ENCODE measurements around the gene SUCLG2. TPM values are rescaled to one million over a fixed set of nuclear protein-coding genes. Genes with fewer than 3 reads are reported as not detected.

SUCLG2 gene
- total and polyA plus RNA-seq, 2 of the 4 experiments (the other 2 are of a cell fraction): 26.8 to 34.6 TPM

DNA sequence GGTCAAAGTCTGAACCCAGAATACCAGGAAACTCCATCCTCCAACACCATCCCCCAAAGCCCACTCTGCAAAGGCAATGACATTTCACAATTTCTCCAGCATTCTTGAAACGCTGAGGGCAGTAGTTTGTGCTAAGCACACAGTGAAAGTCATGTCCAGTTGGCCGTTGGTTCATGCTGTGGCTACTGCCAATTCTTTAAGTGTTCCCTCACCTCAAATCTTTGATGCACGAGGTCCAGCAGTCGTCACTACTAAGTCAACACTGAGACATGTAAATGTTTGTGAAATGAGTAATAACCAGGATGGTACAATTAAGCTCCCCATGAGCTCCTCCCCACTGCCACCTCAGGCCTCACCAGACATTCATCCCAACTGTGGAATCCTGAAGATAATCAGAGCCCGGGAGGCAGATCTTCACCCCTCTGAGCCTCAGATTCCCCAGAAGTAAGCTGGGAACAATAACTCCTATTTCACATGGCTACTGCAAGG, 7.0 kb downstream of the SUCLG2 start:
- H2AFZ ChIP-seq (replicated peaks; ENCODE audit: low read length, poor library complexity): no peak overlapping the region
- peaks cover 15% of the 10 kb centered on the region for H3K4me1 ChIP-seq (ENCODE audit: control insufficient read depth, insufficient read depth, low read length)
- H3K56ac ChIP-seq (ENCODE audit: extremely low read depth, insufficient read depth, low read length): no peak overlapping the region
- in situ Hi-C loops (cut with MboI; ENCODE audit: low sequenced_read_pairs) (no loop called here), intact Hi-C loops (cut with micrococcal nuclease) (loop anchor here (5.0 kb wide), 1 partner anchor 185 kb away; no protein-coding TSS in a partner anchor), dilution Hi-C loops (cut with HindIII; ENCODE audit: low sequenced_read_pairs, unreplicated experiment) (no loop called here)
- H3K9ac ChIP-seq (ENCODE audit: low read depth, low read length): no peak overlapping the region
- 0 out of 2 replicates have a peak overlapping the region, but pooled peaks have one; percentile 17 for H3K4ac ChIP-seq (ENCODE audit: low read depth, low read length)
- no peak overlapping the region for H2AK9ac ChIP-seq (replicated peaks; ENCODE audit: low read depth, low read length, poor library complexity)
- no peak overlapping the region for H3K4me3 ChIP-seq (ENCODE audit: insufficient read depth, low read depth, low read length)
- H2AK5ac ChIP-seq (ENCODE audit: low read depth, low read length): no peak overlapping the region
- peaks cover 22 to 58% of the 10 kb centered on the region in 2 experiments for H3K79me1 ChIP-seq (ENCODE audit: low read depth in 1 of 2, low read length in 2 of 2)
- H3K23ac ChIP-seq (ENCODE audit: low read depth, low read length): no peak overlapping the region
- peak; percentile 99 for DNase-seq
- peak overlapping the region; percentile 44; the same call in 1 of the 2 replicates for H2BK20ac ChIP-seq (ENCODE audit: low read depth, low read length)
- H4K8ac ChIP-seq (ENCODE audit: low read depth in 2 of 2, low read length in 2 of 2): peak overlapping the region in 1 of 2 experiments; percentile 63; a peak in 1 of 4 replicates
- POLR2A ChIA-PET (ENCODE audit: unreplicated experiment): interaction anchor here (0.5 kb wide), 1 partner anchor 237 kb away, joined by 4 read pairs; no protein-coding TSS in a partner anchor
- no peaks in the 10 kb centered on the region for H3K36me3 ChIP-seq (ENCODE audit: control insufficient read depth, insufficient read depth, low read length)
- no peaks in the 10 kb centered on the region for H3K9me3 ChIP-seq (ENCODE audit: control insufficient read depth, insufficient read depth, low read length)
- no peak overlapping the region; the same call in 1 of the 2 replicates for H3K14ac ChIP-seq (replicated peaks; ENCODE audit: low read depth, low read length)
- no peak overlapping the region for H2BK15ac ChIP-seq (ENCODE audit: low read depth, low read length)
- peak; percentile 90 for ATAC-seq (ENCODE audit: low read depth)
- H3K27me3 ChIP-seq (ENCODE audit: control insufficient read depth, insufficient read depth, low read length): no peaks in the 10 kb centered on the region
- H2BK120ac ChIP-seq (ENCODE audit: low read depth, low read length): peak overlapping the region; percentile 92
- H3K4me2 ChIP-seq (ENCODE audit: low read depth, low read length): peak overlapping the region; percentile 30; the same call in 1 of the 2 replicates
- peaks cover 11% of the 10 kb centered on the region; the same call in 1 of the 2 replicates for H4K20me1 ChIP-seq (ENCODE audit: insufficient read depth, low read length)
- peak overlapping the region; percentile 23; the same call in 1 of the 2 replicates for H3K18ac ChIP-seq (ENCODE audit: low read depth, low read length)
- H4K91ac ChIP-seq (ENCODE audit: insufficient read depth, low read depth, low read length): no peak overlapping the region
- H3K27ac ChIP-seq (ENCODE audit: insufficient read depth, low read length): peak overlapping the region; percentile 9; the same call in 1 of the 2 replicates
- CTCF ChIA-PET: interaction anchor here (0.6 to 1.1 kb wide), 4 partner anchors 9 to 139 kb away, joined by 3 to 5 read pairs (median 3); no protein-coding TSS in a partner anchor
- H4K5ac ChIP-seq (ENCODE audit: low read depth, low read length): peak overlapping the region; percentile 1; the same call in 1 of the 2 replicates
- WGBS, 2 experiments (ENCODE audit: extremely low coverage in 2 of 2, insufficient read length in 1 of 2): no CpG with 5 or more reads among the region's 5 CpGs
- BruUV-seq (replicated peaks): no TSS peak
- H3K9me1 ChIP-seq (ENCODE audit: insufficient read depth, low read length): peaks cover 15% of the 10 kb centered on the region
- H2BK5ac ChIP-seq (ENCODE audit: low read depth, low read length, poor library complexity, severe bottlenecking): peak overlapping the region; percentile 95
- TF ChIP-seq SMC3 (IDR thresholded peaks at IDR 0.05; ENCODE audit: low read depth, low read length) (0 out of 2 replicates have a peak, but pooled peaks have one; percentile 12), RCOR1 (IDR thresholded peaks at IDR 0.05; ENCODE audit: insufficient replicate concordance, low read length) (no peak), RAD21 (IDR thresholded peaks at IDR 0.05; ENCODE audit: low read length) (peak; percentile 32), CHD1 (IDR thresholded peaks at IDR 0.05; ENCODE audit: low read depth, low read length) (no peak), POLR2A (IDR thresholded peaks at IDR 0.05; ENCODE audit: low read depth, low read length) (no peak), MAZ (IDR thresholded peaks at IDR 0.05; ENCODE audit: borderline replicate concordance, low read depth, low read length) (peak; percentile 34; the same call in 1 of the 2 replicates), FOS (IDR thresholded peaks at IDR 0.05; ENCODE audit: low read depth, low read length) (peak; percentile 71), BHLHE40 (IDR thresholded peaks at IDR 0.05; ENCODE audit: low read depth, low read length) (peak; percentile 84), MAFK (IDR thresholded peaks at IDR 0.05; ENCODE audit: low read depth, low read length) (peak; percentile 84), NFE2L2 (IDR thresholded peaks at IDR 0.05; ENCODE audit: low read depth, low read length) (peak; percentile 61; the same call in 1 of the 2 replicates), MXI1 (IDR thresholded peaks at IDR 0.05; ENCODE audit: borderline replicate concordance, low read depth, low read length) (no peak), CEBPB (IDR thresholded peaks at IDR 0.05; ENCODE audit: low read depth, low read length) (peak; percentile 99)
- TF ChIP-seq, protein P1, sequence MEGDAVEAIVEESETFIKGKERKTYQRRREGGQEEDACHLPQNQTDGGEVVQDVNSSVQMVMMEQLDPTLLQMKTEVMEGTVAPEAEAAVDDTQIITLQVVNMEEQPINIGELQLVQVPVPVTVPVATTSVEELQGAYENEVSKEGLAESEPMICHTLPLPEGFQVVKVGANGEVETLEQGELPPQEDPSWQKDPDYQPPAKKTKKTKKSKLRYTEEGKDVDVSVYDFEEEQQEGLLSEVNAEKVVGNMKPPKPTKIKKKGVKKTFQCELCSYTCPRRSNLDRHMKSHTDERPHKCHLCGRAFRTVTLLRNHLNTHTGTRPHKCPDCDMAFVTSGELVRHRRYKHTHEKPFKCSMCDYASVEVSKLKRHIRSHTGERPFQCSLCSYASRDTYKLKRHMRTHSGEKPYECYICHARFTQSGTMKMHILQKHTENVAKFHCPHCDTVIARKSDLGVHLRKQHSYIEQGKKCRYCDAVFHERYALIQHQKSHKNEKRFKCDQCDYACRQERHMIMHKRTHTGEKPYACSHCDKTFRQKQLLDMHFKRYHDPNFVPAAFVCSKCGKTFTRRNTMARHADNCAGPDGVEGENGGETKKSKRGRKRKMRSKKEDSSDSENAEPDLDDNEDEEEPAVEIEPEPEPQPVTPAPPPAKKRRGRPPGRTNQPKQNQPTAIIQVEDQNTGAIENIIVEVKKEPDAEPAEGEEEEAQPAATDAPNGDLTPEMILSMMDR (conservative IDR thresholded peaks at IDR 0.05; ENCODE audit: low read depth, low read length): no peak
- TF ChIP-seq, protein P2, sequence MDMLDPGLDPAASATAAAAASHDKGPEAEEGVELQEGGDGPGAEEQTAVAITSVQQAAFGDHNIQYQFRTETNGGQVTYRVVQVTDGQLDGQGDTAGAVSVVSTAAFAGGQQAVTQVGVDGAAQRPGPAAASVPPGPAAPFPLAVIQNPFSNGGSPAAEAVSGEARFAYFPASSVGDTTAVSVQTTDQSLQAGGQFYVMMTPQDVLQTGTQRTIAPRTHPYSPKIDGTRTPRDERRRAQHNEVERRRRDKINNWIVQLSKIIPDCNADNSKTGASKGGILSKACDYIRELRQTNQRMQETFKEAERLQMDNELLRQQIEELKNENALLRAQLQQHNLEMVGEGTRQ (IDR thresholded peaks at IDR 0.05; ENCODE audit: low read depth, low read length): no peak
- TF ChIP-seq, protein P3, sequence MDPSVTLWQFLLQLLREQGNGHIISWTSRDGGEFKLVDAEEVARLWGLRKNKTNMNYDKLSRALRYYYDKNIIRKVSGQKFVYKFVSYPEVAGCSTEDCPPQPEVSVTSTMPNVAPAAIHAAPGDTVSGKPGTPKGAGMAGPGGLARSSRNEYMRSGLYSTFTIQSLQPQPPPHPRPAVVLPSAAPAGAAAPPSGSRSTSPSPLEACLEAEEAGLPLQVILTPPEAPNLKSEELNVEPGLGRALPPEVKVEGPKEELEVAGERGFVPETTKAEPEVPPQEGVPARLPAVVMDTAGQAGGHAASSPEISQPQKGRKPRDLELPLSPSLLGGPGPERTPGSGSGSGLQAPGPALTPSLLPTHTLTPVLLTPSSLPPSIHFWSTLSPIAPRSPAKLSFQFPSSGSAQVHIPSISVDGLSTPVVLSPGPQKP (IDR thresholded peaks at IDR 0.05; ENCODE audit: borderline replicate concordance, low read depth, low read length): no peak

Data from IMR-90 (cell line).